ENCODE data around the gene KIRREL1.

DNA sequence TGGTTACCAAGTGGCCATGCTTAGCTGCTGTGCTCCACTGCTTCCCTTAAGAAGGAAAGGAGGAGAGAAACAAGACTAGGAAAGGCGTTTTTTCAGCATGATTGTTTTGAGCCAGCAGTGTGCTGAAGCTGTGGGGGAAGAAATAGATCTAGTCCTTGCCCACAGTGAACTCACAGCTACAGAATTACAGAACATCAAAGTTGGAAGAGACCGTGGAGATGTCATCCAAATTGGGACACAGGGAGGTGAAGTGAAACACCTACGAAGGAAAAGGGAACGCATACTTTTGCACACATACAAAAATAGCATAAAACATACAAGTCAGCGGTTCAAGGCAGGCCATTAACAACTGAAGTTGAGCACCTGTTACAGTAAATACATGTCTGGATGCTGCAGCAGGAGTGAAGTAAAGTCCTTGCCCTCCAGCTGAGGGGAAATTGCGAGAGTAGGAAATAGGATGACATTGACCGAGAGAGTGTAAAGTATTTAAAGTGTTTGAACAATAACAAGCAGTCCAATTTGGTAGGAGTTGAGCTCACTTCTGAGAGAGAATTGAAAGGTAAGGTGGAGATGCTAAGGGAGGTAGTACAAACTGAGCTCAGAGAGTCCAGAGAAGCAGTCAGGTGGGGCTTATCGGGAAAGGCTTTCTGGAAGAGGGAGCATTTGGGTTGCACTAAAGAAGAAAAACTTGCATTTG, 55.1 kb downstream of the KIRREL1 start:
- TF ChIP-seq RARB (CRISPR knock-in tag; IDR thresholded peaks at IDR 0.05) (no peak), TCF4 (CRISPR knock-in tag; IDR thresholded peaks at IDR 0.05; ENCODE audit: borderline replicate concordance) (no peak), ESRRG (CRISPR knock-in tag; IDR thresholded peaks at IDR 0.05) (no peak), ZFP3 (CRISPR knock-in tag; IDR thresholded peaks at IDR 0.05) (no peak), SNAI2 (CRISPR knock-in tag; IDR thresholded peaks at IDR 0.05) (no peak), PATZ1 (CRISPR knock-in tag; IDR thresholded peaks at IDR 0.05; ENCODE audit: borderline replicate concordance) (no peak), OSR1 (CRISPR knock-in tag; IDR thresholded peaks at IDR 0.05) (no peak), ZFP30 (CRISPR knock-in tag; IDR thresholded peaks at IDR 0.05) (no peak)
- TF ChIP-seq, protein P1, sequence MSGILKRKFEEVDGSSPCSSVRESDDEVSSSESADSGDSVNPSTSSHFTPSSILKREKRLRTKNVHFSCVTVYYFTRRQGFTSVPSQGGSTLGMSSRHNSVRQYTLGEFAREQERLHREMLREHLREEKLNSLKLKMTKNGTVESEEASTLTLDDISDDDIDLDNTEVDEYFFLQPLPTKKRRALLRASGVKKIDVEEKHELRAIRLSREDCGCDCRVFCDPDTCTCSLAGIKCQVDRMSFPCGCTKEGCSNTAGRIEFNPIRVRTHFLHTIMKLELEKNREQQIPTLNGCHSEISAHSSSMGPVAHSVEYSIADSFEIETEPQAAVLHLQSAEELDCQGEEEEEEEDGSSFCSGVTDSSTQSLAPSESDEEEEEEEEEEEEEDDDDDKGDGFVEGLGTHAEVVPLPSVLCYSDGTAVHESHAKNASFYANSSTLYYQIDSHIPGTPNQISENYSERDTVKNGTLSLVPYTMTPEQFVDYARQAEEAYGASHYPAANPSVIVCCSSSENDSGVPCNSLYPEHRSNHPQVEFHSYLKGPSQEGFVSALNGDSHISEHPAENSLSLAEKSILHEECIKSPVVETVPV (CRISPR knock-in tag; IDR thresholded peaks at IDR 0.05): no peak
